NCI-H524 treated with DMSO at 0.1 percent for 48 hours (cell line): ENCODE results near the gene RGR.
A peak's percentile ranks its signal among the peaks of the same experiment; 100 is the strongest.

Experiments used
- DNase-seq: peaks from one replicate; lab custom pipeline; 2025; lab: John Stamatoyannopoulos, UW

Gene RGR

GRCh38 chr10:84244651-84245270, at the start of gene RGR:
TSS of gene RGR (plus strand) at chr10:84245053. CDS start at chr10:84245091, 38 bp downstream.
- peak; percentile 53 for DNase-seq

- no peak for DNase-seq
Measured at GRCh38 chr10:84196083-84196482, 48.8 kb upstream of the RGR start.

GRCh38 chr10:84196941-84197340, 47.9 kb upstream of the RGR start:
- no peak for DNase-seq

GRCh38 chr10:84197643-84198042, 47.2 kb upstream of the RGR start:
- no peak for DNase-seq

- no peak for DNase-seq
Measured at GRCh38 chr10:84198206-84198915, 46.5 kb upstream of the RGR start.

- DNase-seq, result no peak
Measured at GRCh38 chr10:84200537-84201243, 44.2 kb upstream of the RGR start.

- no peak for DNase-seq
Measured at GRCh38 chr10:84201244-84201606, 43.6 kb upstream of the RGR start.

GRCh38 chr10:84201682-84202081, 43.2 kb upstream of the RGR start:
- DNase-seq, result no peak

- DNase-seq, result no peak
Measured at GRCh38 chr10:84202349-84202748, 42.5 kb upstream of the RGR start.

GRCh38 chr10:84204122-84204521, 40.7 kb upstream of the RGR start:
- no peak for DNase-seq

GRCh38 chr10:84204610-84205009, 40.2 kb upstream of the RGR start:
- no peak for DNase-seq

- DNase-seq, result no peak
Measured at GRCh38 chr10:84205049-84205852, 39.6 kb upstream of the RGR start.

- DNase-seq, result no peak
Measured at GRCh38 chr10:84205853-84206525, 38.9 kb upstream of the RGR start.

GRCh38 chr10:84208023-84208422, 36.8 kb upstream of the RGR start:
- no peak for DNase-seq

GRCh38 chr10:84211566-84211965, 33.3 kb upstream of the RGR start:
- no peak for DNase-seq

- DNase-seq, result no peak
Measured at GRCh38 chr10:84212014-84212413, 32.8 kb upstream of the RGR start.

- no peak for DNase-seq
Measured at GRCh38 chr10:84213076-84213475, 31.8 kb upstream of the RGR start.

- DNase-seq, result no peak
Measured at GRCh38 chr10:84214046-84214572, 30.7 kb upstream of the RGR start.

GRCh38 chr10:84214612-84215235, 30.1 kb upstream of the RGR start:
- DNase-seq, result no peak

- DNase-seq, result no peak
Measured at GRCh38 chr10:84216834-84217233, 28.0 kb upstream of the RGR start.

GRCh38 chr10:84217746-84218145, 27.1 kb upstream of the RGR start:
- no peak for DNase-seq
